ENCODE measurements around the gene SERPINE2.

The SERPINE2 gene

GRCh38 chr2:223937535-223937934 lies 101.6 kb downstream of the SERPINE2 start:
- DNase-seq: no peak

- no peak for DNase-seq
These were observed 102.2 kb downstream of the SERPINE2 start for GRCh38 chr2:223936862-223937326.

- no peak for DNase-seq
These were observed 103.5 kb downstream of the SERPINE2 start for GRCh38 chr2:223935459-223936125.

GRCh38 chr2:223934870-223935269 lies 104.2 kb downstream of the SERPINE2 start:
- DNase-seq: no peak

GRCh38 chr2:223932816-223933800 lies 106.0 kb downstream of the SERPINE2 start:
- no peak for DNase-seq

GRCh38 chr2:223930103-223930976 lies 108.7 kb downstream of the SERPINE2 start:
- DNase-seq: peak; percentile 15

- no peak for DNase-seq
These were observed 109.4 kb downstream of the SERPINE2 start for GRCh38 chr2:223929571-223930102.

GRCh38 chr2:223928113-223929006 lies 110.7 kb downstream of the SERPINE2 start:
- no peak for DNase-seq

- DNase-seq: no peak
These were observed 114.0 kb downstream of the SERPINE2 start for GRCh38 chr2:223925106-223925505.

Measured in CD4-positive, alpha-beta T cell treated with Interferon gamma for 1 hour (primary cell).